Dermis blood vessel endothelial cell (primary cell): Measurements from ENCODE around the gene AKAP6. TPM values are rescaled to one million over a fixed set of nuclear protein-coding genes. Genes with fewer than 3 reads are reported as not detected.
"Not testable (repeated sequence)": the region's sequence is repeated elsewhere in the genome, so short reads cannot be mapped to it uniquely, and the experiment has no call there.

Source experiments
- DNase-seq: peaks from one replicate; pipeline ENCODE4 v3.0.0; 2010
- total RNA-seq: library from RNA; depleted of rRNA; stranded (reverse); fragments of >200 nt; gene quantifications from 2 replicates; pipeline ENCODE4 v1.2.3, GENCODE V29; 2014

Gene AKAP6
- total RNA-seq, 1 donor from 2014 or later: 0.51 TPM

DNA sequence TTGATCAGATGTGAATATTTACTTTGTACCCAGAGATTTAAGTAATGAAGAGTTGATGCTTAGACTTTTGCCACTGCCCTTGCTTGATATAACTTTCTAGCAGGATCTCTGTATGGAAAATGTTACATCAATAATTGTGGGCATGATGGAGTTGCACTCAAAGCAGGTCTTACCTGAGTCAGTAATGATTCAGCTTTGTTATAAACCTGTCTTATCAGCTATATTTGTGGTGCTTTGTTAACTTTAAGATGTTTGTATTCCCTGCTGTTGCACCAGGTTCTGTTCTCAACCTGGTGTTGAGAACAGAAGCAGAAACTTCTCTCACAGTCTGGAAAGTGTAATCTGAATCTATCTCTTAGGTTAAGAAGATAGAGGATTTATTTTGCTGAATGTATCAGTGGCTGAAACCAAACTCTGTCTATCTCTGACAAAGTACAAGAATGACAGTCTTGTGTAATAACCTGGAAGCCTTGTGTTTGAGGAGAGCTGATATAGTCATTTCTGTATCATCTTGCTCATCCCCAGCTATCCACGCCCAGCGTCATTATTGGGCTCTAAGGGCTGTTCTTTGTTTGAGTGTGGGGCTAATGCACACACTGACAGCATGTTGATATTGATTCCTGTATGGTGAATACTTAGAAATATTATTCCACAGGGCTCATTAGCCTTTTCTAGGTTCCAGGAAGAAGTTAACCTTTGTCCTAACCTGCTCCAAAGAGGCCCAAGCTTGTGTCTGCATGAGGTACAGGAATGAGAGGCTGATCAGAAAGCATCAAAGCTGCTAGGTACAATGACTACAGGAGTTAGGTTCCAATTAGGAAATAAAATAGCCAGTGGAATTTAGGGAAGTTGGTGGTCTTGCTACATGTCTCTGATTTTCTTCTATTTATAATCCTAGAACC, 3.6 kb downstream of the AKAP6 start:
- DNase-seq: no peak

DNA sequence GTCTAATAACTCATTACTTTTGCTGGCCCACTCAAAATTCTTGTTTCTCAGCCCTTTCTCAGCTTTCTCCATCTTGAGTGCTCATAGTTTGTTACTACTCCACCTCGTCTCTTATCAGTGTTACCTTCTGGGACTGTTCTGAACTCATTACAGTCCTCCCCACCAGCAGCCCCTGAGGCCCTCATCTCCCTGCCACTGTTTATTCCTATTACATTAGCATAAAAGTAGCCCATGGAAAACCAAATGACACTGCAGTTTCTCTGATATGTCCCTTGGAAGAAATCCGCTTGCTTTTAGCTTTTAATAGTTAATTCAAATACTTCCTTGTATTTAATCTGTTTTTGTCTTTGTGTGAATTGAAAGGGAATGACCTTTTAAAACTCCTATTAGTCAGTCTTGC, 7.6 kb downstream of the AKAP6 start:
- no peak for DNase-seq

DNA sequence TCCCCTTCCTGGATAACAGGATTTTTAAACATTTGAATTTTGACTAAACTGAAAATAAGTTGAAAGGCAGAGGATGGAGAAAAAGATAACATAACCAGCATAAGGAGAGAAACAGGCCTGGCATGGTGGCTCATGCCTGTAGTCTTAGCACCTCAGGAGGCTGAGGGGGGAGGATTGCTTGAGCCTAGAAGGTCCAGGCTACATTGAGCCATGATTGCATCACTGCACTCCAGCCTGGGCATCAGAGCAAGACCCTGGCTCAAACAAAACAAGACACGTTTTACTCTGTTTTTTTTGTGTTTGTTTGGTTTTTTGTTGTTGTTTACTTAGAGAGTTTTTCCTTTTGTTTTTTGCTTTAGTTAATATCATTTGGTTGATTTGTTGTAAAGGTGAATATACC, 8.7 kb downstream of the AKAP6 start:
- no peak for DNase-seq

DNA sequence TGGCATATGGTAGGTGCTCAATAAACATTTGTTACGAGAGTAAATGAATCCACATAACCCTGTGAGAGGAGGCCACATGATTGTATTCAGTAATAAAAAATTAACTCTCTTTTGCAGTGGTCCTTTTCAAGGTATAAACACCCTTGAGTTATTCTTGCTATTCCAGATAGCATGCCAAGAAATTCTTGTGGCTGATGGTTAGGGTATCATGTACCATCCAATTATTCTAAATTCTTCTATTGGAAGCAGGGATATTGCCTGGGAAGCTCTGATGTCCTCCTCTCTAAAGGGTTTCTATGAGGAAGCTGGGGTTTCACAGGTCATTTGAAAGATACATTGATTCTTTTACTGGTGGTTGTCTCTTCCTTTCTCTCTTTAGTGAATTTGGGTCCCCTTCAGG, 10.1 kb downstream of the AKAP6 start:
- no peak for DNase-seq

DNA sequence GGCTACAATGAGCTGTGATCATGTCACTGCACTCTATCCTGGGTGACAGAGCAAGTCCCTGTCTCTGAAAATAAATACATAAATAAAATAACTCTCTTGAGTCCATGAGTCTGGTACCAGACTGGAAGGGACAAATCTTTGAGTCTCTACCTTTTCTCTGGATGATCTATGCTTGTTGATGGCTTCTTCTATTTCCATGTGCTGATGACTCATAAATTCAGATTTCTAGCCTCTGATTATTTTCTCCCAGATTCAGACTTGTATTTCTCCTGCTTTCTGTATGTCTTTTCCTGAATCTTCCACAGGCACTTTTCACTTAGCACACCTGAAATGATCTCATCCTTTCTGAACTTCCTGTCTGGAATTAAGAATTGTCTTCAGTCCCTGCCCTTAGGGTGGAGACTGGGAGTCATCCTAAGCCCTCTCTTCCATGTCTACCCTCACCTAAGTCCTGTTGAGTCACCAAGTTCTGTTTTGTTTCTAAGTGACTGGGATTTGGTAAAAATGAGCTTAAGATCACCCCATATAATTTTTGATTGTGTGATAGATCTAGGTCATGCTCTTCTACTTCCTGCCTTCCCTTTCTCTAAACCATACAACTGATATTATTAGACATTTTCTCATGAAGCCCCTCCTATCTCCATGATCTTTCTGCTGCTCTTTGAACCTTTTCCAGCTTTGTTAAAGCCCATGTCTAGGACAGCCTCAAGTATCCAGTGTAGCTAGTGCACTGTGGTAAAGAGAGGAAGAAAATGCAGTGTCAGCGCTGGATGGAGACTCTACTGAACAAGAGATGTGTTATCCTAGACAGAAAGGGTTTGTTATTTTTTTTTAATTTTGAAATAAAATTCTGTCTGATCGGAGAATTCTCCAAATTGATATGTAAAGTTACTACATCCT, 13.1 kb downstream of the AKAP6 start:
- DNase-seq: no peak

DNA sequence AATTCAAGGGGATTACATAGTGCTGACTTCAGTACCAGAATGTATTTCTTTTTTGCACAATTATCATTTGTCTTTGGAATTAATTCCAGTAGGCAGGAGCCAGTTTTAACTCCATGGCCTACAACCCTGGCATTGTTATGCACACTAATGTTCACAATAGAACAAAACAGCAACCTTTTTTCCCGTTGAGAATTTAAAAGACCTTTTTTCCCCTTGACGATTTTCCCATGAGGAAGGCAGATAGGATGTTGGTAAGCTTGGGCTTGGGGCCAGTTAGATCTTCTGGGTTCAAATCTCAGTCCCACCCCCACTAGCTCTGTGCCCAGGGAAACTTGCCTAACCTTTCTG, 13.7 kb downstream of the AKAP6 start:
- no peak for DNase-seq

DNA sequence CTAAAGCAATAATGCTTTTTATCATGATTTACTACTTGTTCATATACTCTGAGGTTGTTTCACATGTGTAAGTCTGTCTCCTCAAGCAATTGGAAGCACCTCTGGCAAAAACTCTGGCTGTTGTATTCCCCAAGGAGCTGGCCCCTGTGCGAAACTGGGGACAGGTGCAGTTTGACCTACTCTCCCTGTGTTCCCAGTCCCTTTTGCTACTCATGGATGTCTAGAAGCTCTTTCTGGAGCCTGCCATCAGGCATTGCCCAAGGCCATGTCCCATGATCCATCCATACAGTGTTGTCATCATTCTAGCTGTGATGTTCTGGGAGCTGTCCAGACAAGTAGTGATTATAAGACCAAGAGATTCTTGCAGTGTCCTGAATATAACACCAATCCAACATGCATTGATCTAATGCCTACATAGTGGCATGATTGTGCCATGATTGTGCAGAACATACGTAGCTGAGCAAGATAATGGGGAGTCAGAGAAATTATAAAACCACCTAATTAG, 14.9 kb downstream of the AKAP6 start:
- DNase-seq: no peak

DNA sequence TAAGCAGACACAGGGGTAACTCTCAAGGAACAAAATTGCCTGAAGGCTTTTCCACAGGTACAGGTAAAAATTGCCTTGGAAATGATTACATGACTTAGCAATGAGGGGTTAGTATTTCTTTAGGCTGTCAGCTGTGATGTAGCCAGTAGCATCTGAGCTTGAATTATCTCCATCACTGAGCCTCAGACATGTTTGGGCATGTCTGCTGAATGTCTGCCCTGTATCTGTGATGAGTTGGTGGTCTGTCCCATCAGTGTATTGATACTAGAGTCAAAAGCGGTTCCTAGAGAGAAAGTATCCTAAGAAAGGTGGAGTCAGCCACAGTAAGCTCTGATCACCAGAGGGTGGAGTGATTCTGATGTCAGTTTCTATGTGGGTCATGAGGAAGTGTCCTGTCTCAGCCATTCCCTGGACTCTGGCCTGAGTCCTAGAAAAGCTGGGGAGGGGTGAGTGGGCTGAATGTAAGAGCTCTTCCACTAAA, 16.3 kb downstream of the AKAP6 start:
- DNase-seq: peak; percentile 4

DNA sequence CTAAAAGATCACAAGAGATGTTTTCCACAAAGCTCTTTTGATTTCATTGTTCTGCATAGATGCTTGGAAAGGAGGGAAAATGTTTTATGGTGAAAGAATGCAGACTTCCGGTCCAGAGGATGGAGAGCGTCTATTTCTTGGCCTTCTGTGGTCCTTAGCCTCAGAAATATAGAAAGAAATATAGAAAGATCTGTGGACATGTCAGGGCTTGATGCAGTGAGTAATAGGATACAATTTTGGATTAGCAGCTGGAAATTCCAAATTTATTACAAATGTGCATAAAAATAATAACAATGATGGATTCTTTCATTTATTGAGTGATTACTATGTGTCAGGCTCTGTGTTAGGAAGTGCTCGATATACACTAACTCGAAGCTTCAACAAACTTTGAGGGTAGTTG, 20.2 kb downstream of the AKAP6 start:
- no peak for DNase-seq

DNA sequence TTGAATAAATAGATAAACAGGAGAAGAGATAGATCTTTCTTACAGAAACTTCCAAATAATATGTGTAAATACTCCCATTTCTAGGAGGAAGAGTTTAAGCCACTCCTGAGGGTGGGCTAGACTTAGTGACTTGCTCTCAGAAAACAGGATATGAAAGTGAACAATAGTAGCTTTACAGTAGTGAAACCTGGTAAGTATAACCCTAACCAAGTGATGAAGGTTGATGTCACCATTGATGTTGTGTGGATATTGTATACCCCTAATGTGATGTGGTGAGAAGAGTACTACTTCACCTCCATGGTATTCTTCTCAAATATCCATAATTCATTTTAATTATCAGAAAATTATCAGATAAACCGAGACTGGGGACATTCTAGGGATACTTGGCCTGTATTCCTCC, 20.9 kb downstream of the AKAP6 start:
- DNase-seq: no peak

DNA sequence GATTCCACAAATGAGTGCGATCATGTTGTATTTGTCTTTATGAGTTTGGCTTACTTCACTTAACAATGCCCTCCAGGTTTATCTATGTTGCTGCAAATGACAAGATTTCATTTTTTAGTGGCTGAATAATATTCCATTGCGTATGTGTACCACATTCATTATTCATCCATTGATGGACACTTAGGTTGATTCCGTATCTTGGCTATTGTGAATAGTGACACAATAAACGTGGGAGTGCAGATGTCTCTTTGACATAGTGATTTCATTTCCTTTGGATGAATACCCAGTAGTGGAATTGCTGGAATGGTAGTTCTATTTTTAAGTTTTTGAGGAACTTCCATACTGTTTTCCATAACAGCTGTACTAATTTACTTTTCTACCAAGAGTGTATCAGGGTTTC, 23.5 kb downstream of the AKAP6 start:
- DNase-seq: no peak

DNA sequence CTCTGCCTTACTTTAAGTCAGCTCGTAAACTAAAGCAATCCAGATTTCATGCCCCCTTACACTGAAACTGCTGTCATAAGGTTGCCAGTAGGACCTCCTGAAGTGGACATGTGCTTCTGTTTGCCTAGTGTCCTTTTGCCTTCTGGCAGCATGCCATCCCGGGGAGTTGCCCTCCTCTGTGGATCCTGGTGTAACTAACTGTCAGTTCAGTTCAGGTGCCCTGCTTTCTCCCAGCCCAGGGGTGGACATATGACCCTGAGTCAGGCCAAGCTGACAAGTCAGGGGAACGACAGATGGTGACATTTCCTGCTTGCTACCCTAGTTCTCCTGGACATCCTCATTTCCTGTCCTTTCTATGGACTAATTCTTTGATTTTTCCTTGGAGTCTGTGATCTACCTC, 25.6 kb downstream of the AKAP6 start:
- no peak for DNase-seq

DNA sequence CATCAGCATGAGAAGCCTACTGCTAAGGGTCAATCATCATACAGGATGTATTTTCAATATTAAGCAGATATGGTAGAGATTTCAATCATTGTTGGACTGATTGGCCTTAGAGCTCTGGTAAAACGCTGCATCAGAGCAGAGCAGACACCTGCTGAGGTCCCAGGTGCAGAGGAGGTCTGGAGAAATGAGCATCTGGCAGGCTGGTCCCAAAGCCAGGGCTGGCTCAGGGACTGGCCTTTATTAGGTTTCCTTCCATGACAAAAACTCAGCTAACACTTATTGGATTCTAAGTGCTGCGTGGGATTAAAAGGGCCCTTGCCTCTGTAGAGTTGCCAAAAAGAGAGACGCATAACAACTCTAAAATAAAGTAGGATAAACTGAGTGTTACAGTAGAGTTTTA, 29.7 kb downstream of the AKAP6 start:
- no peak for DNase-seq

DNA sequence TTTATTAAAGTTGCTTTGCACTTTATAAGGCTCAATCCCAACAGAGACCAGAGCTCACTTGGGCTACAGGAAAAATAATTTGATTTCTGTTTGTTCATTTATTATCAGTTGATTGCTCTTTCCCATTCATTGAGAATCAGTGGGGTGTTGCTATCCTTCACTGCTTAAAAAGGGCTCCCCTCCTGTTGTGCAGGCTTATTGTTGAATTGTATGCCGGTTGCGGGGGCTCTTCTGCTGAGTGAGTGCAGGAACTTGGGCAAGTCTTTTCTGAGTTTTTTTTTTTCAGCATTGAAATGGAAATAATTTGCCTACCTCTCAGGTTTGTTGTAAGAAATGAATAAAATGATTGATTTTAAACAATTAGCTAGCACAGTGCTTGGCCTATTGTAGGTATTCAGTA, 32.6 kb downstream of the AKAP6 start:
- DNase-seq: no peak

DNA sequence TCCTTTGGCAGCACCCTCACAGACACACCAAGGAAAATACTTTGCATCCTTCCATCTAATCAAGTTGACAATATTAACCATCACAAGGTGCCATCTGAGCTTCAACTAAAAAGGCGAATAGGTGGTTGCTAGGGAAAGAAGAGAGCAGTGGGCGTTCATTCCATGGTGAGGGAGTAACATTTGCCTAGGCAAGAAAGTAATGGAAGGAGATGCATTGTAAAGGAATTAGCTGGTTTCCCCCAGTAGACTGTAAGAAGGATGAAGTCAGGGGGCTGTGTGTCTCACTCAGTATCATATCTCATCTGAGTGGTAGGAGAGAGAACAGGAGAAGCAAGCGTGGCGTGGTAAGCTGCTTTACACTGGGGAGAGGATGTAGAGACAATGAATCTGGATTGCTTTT, 34.7 kb downstream of the AKAP6 start:
- no peak for DNase-seq

DNA sequence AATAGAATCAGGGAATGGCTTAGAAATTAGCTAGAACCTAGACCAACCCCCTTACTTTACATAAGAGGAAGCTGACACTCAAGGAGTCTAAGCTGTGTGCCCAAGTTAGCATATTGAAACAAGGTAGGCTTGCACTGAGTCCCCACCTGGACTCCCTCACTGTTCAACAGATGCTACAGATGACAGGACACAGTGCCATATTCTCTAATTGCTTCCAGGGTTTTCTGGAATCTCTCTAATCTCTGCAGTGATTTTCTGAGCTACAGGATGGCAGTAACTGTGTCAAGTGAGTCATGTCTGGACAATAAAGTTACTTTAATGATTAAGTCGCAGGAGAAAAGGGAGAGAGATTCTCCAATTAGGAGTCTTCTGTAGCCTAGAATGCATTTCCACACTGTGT, 35.8 kb downstream of the AKAP6 start:
- no peak for DNase-seq

DNA sequence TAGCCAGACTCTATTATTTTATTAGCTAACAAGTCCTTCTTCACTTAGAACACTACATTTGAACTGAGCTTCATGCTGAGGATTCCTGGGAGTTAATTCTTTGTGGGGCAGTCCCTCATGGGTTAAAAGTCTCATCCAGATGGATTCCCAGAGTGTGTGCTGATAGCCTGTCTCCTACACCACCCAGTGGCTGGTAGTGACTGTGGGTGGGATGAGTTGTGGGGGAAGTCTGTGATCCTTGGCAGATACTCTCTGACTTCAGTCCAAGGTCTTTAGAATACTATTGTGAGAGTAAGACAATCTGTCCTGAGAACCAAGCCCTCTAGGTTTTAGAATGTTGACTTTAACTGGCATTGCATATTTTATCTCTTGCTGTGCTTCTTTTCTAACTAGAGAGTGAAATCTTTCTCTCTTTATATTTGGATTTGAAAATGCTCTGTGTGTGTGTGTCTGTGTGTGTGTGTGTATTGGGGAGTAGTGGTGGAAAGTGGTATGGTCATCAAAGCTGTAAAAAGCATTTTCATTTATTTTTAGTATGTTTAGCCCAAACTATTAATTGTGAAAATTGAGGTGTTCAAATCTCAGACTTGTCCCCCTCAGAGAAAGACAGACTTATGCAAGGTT, 37.3 kb downstream of the AKAP6 start:
- DNase-seq: no peak

DNA sequence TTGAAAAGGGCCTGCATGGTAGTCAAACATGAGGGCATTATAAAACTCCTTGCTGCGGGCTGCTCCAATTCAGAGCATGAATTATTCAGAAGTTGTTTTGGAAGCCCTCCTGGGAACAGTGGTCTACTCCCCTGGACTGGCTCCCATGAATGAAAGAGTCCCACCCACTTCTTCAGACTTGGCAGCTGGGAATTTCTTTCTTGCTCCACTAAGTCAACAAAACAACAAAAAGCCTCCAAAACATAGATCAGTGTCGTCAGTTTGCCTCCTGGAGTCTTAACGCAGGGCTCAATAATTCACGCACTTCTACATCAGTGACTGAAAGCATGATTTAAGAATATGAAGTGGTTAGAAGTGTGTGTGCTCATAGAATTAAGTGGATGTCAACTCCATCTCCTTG, 37.9 kb downstream of the AKAP6 start:
- no peak for DNase-seq

DNA sequence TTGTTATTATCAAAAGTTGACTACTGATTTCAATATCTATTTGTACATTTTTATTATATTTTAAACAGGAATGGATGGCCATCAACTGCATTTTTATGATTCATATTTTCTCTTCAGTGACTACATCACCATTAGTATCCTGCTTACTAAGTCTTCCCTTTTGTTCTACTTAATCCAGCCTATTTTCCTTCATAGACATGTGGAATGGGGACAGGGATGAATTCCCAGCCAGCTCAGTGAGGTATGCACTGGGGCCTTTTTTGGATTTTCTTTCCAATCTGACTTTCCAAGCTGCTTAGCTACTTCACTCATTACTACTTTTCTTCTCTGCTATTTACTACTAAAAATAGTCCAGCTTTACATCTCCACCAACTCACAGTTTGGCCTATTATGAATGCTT, 38.4 kb downstream of the AKAP6 start:
- no peak for DNase-seq

DNA sequence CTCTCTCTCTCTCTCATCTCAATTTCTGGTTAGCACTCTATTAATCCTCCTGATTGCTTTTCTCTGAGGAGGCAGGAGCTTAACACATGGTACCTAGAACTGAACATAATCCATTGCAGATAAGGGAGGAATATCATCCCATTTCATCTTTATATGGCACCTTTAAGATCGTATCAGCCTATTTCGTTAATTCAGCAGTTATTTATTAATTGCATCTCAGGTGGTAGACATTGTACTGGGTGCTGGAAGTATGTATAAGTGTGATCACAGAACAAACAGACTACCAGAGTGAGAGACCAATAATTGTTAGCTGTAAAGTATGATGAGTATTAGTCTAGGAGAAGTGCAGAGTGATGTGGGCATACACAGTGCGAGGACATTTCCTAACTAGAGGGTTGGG, 39.0 kb downstream of the AKAP6 start:
- no peak for DNase-seq

DNA sequence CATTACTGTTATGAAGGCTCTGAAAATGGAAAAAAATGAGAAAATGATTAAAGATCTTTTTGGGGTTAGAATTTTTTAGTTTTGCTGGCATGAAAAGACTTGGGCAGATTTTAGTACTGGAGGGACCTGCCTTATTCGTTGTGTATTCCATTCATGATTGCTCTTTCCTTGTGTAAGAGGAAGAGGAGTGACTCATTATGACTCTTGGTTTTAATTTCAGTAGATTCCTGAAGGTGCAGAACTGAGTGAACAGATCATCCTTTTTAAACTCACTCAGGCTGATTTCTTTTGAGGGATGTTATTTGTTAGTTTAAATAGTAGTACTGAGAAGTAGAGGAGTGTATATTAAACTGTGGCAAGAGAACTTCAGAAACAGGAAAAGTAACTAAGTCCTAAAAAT, 41.6 kb downstream of the AKAP6 start:
- peak; percentile 49 for DNase-seq

DNA sequence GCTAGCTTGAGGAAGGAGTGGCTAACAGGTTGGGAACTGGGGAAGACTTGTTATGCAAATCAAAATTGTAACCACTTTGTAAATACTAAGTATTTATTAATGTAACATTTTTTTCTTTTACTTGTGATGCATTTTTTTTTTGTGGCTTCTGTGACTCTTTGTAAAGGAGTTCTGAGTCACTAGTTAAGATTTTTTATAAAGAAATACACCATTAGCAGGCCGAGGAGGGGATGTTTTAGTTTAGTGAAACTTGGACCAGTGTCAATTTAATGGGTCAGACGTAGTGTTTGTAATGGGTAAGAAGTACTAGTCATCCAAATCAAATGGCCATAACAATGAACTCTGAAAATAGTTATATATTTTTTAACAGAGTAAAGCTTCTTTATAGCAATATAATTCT, 43.1 kb downstream of the AKAP6 start:
- DNase-seq: no peak

DNA sequence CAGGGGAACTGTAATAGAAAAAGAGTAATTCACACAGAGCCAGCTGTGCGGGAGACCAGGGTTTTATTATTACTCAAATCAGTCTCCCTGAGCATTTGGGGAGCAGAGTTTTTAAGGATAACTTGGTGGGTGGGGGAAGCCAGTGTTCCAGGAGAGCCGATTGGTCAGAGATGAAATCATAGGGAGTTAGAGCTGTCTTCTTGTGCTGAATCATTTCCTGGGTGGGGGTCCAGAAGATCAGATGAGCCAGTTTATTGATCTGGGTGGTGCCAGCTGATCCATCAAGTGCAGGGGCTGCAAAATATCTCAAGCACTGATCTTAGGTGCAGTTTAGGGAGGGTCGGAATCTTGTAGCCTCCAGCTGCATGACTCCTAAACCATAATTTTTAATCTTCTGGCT, 44.1 kb downstream of the AKAP6 start:
- DNase-seq: not testable (repeated sequence)
